Stimulated activated CD8-positive, alpha-beta memory T cell treated with anti-CD3 and anti-CD28 coated beads, Interleukin-4, amount 100 ng/mL, for 4 hours (primary cell): ENCODE results near the gene HYAL1.
"Not testable (repeated sequence)": the region's sequence is repeated elsewhere in the genome, so short reads cannot be mapped to it uniquely, and the experiment has no call there.

Experiments
- DNase-seq, 2 donors: peaks; one replicate each; pipeline ENCODE4 v3.0.0-alpha.2; 2020; ENCODE audit warnings: low read depth in 2 of 2, low spot score in 1 of 2

The HYAL1 gene

DNA sequence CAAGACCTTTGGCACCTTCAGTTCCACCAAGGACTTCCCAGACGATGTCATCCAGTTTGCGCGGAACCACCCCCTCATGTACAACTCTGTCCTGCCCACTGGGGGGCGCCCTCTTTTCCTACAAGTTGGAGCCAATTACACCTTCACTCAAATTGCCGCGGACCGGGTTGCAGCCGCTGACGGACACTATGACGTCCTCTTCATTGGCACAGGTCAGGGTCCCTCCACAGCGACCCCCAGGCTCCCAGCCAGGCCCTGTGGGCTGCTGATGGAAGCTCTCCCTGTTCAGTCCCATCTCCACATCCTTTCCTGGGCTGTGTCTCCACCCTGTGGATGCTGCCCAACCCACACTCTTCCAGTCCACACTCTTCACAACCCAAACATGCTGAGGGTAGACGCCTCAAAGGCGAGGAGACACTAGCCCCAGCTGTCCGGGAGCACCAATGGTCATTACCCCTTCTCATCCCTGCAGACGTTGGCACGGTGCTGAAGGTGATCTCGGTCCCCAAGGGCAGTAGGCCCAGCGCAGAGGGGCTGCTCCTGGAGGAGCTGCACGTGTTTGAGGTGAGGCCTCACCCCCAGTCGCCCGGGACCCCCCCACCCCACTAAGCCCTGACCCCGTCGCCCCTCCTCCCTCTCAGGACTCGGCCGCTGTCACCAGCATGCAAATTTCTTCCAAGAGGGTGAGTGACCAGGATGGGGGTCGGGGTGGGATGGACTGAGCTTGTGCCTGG is 28.8 kb downstream of the HYAL1 start:
- DNase-seq, result peak; percentile 29 to 58

DNA sequence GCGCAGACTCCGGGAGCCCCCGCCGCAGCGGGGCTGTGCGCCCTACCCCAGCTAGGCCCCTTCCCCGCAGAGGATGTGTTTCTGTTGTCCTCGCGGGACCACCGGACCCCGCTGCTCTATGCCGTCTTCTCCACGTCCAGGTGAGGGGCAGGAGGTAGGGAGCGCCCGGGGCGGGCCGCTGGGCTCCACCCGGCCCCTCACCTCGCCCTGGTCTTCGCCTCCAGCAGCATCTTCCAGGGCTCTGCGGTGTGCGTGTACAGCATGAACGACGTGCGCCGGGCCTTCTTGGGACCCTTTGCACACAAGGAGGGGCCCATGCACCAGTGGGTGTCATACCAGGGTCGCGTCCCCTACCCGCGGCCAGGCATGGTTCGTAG is 29.7 kb downstream of the HYAL1 start:
- no peak for DNase-seq

- peak; percentile 61 to 90 for DNase-seq
Measured at GRCh38 chr3:50272911-50273688, 30.3 kb downstream of the HYAL1 start.

DNA sequence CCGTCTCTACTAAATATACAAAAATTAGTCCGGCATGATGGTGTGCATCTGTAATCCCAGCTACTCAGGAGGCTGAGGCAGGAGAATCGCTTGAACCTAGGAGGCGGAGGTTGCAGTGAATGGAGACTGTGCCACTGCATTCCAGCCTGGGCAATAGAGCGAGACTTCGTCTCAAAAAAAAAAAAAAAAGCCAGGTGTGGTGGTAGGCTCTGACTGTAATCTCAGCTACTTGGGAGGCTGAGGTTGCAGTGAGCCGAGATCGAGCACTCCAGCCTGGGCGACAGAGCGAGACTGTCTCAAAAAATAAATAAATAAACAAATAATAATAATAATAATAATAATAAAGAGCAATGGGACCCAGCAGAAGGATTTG is 30.9 kb downstream of the HYAL1 start:
- DNase-seq, result not testable (repeated sequence)

GRCh38 chr3:50271314-50271936 is 31.9 kb downstream of the HYAL1 start:
- no peak for DNase-seq

DNA sequence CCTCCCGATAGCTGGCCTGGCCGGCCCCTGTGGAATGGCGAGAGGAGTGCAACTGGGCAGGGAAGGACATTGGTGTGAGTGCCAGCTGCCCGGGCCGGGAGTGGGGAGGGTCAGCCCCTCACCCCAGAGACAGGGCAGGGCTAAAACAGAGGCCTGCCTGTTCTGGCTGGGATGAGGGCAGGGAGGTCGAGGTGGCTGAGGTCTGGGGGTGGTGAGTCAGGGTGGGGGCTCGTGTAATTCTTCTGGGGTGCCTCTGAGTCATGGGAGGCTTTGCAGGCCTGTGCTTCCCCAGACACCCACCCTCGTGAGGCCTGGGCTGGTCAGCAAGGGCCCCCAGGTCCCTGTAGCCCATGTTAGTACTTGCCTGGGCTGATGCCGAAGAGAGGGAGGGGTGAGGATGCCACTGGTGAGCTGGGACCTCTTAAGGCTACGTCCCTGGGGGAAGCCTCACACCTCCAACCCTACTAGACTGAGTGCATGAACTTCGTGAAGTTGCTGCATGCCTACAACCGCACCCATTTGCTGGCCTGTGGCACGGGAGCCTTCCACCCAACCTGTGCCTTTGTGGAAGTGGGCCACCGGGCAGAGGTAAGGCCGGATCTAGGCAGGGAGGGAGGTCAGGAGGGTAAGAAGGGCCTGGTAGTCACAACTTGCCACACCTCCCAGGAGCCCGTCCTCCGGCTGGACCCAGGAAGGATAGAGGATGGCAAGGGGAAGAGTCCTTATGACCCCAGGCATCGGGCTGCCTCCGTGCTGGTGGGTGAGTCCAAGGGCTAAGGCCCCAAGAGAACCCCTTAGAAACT is 32.8 kb downstream of the HYAL1 start:
- DNase-seq, result no peak

GRCh38 chr3:50269977-50270413 is 33.4 kb downstream of the HYAL1 start:
- DNase-seq, result no peak

GRCh38 chr3:50269460-50269859 is 33.9 kb downstream of the HYAL1 start:
- no peak for DNase-seq

DNA sequence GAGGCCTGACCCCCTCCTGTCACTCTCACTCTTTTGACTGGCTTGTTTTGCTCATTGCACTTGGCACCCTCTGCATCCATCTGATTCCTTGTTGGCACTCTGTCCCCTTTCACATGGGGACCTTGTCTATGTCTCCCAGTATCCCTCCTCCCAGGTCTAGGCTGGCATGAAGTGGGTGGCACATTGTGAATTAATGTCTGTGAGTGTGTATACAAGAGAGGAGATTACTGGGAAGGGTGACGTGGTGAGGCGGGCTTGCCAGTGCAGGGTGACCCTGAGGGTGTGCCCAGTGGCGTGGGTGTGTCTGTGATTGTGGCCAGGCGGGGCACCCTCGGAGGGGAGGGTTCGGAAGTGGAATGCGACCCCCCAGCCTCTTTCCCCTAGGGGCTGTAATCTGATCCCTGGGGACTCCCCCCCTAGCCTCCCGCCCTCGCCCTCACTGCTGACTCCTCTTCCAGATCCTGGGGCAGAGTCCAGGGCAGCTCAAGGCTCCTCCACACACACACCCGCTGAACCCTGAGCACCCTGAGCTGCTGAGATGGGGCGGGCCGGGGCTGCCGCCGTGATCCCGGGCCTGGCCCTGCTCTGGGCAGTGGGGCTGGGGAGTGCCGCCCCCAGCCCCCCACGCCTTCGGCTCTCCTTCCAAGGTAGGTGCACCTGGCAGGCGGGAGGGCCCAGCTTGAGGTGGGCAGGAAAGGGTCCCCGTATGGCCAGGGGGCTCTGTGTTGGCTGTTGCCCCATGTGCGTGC is 34.5 kb downstream of the HYAL1 start, which contains the start of gene SEMA3B:
Gene SEMA3B, plus strand, starts transcription at position 445 of the 749 bp plus-strand sequence. Its CDS starts 94 bp downstream, at position 539.
- no peak for DNase-seq

GRCh38 chr3:50268276-50268675 is 35.1 kb downstream of the HYAL1 start:
- no peak for DNase-seq

- DNase-seq, result no peak
Measured at GRCh38 chr3:50267280-50267913, 36.0 kb downstream of the HYAL1 start.

DNA sequence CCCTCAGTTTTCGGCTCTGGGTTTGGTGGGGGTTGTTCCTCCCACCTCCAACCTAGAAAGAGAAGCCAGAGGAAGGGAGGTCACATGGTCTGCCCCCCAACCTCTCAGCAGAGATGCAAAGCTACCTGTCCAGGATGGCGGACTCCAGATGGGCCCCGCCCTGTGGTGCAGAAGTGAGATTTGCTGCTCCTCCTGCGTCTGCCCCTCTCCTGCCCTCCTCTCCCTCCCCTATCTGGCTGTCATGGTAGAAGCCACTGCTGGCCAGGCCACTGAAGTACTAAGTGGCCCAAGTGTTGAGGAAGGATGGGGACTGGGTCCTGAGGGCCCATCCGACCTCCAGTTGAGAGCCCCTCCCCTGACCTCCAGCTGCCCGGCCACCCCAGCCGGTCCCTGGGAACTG is 36.5 kb downstream of the HYAL1 start:
- DNase-seq, result no peak

- no peak for DNase-seq
Measured at GRCh38 chr3:50266017-50266416, 37.4 kb downstream of the HYAL1 start.

DNA sequence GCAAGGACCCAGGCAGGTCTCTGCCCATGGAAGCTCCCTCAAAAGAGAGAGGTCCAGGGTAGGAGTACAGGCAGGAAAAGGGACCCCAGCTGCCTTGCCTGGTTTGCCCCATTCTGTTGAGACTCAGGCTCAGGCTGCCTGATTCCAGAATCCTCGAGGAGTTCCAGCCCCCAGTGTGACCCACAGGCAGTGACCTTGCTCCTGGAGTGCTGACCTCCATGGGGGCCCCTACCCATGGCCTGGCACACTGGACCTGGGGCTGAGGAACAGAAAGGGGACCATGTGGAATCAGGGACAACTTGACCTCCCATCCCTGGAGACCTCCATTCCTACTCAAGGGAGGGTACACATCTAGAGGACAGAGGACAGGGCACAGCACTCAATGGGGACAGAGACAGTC is 37.8 kb downstream of the HYAL1 start:
- no peak for DNase-seq

DNA sequence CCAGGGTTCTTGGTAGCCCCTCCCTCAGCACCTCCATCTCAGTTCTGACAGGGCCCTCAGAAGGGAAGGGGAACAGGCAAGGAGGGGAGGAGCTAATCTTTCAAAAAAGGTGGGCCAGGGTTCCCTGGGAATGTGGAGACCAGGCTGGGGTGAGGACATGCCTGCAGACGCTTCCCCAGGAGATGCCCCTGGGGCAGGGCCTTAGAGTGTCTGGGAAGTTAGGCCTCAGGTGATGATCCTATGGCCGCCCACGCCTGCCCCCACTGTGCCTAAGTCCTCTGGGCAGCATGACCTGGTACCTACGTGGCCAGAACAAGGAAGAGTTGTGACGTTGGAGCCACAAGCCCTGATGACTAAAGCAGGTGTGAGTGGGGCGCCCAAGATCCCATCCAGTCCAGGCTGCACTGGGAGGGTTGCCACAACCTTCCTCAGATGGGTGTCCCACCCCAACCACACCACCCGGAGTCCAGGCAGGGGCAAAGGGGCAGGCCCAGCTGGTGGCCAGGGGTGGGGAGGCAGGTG is 38.3 kb downstream of the HYAL1 start:
- DNase-seq, result no peak

GRCh38 chr3:50264383-50264963 is 38.9 kb downstream of the HYAL1 start:
- DNase-seq, result no peak

GRCh38 chr3:50263478-50264382 is 39.6 kb downstream of the HYAL1 start:
- DNase-seq, result no peak

DNA sequence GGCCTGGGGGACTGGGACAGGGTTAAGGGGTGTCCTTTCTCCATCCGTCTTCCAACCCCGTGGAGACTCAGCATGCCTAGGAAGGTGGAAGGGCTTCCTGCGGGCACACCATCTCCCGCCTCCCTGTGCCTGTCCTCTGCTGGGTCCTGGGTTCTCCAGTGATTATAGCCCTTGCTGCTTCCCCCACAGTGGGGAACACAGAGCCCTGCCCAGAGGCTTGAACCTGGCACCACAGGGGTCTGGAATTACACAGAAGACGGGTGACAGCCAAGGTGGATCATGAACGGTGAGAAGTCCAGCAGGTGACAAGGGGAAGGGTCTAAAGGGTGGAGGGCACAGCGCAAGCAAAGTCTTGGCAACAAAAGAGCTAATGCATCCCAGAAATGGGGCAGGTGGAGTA is 40.6 kb downstream of the HYAL1 start:
- DNase-seq, result no peak
